GM19239 (cell line): ENCODE measurements around the gene GSTO2.

Source experiments
- DNase-seq: peaks from one replicate; pipeline ENCODE4 v3.0.0; 2011; ENCODE audit warnings: low spot score; ENCODE audit not compliant: insufficient read length
- FAIRE-seq: peaks from 2 replicates; lab custom pipeline; 2011; peaks lifted over from hg19 to GRCh38; lab: Jason Lieb, UNC

GSTO2 gene

GRCh38 chr10:104253106-104253505 is 15.9 kb upstream of the GSTO2 start:
- FAIRE-seq (no peak), DNase-seq (no peak)

DNA sequence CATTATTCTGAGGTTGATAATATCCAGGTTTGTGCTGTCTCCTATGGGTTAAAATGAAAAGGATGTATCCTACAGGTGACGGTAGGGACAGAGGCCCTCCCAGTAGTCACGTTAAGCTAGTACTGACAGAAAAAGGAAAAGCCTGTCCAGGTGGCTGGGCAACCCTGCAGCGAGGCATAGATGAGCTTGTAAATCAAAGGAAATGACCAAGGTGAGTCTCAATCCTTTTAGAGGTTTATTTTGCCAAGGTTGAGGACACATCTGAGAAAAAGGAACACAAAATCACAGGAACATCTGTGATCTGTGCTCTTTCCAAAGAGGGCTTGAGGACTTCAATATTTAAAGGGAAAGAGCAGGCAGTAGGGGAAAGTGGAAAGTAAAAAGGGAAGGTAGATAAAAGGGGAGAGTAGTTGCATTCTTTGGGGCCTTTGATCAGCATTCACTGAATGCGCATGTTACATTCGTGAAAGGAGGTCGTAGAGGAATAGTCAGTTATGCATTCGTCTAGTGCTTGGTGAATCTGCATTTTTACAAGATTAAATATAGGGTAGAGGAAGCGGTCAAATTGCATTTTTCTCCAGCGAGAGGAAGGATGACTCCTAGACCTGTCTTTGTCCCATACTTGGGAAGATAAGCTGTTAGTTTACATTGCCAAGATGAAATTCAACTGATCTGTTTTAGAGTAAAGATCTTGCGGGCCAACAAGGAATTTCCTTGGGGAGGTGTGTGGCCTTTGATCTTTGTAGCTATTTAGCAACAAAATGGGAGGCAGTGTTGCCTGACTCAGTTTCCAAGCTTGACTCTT is 15.2 kb upstream of the GSTO2 start:
- FAIRE-seq (no peak), DNase-seq (no peak)

- DNase-seq (peak; percentile 53), FAIRE-seq (peak; percentile 81)
Measured at GRCh38 chr10:104254493-104255310, 14.3 kb upstream of the GSTO2 start, which contains the start of gene GSTO1. TSS of gene GSTO1 (plus strand) at chr10:104254892. CDS start at chr10:104254929, 37 bp downstream.

GRCh38 chr10:104255311-104255981 is 13.5 kb upstream of the GSTO2 start:
- no peak for DNase-seq

GRCh38 chr10:104256335-104256961 is 12.5 kb upstream of the GSTO2 start:
- FAIRE-seq, result no peak
- no peak for DNase-seq

More at GRCh38 chr10:104255311-104255981, 13.5 kb upstream of the GSTO2 start:
- FAIRE-seq, result peak; percentile 75

DNA sequence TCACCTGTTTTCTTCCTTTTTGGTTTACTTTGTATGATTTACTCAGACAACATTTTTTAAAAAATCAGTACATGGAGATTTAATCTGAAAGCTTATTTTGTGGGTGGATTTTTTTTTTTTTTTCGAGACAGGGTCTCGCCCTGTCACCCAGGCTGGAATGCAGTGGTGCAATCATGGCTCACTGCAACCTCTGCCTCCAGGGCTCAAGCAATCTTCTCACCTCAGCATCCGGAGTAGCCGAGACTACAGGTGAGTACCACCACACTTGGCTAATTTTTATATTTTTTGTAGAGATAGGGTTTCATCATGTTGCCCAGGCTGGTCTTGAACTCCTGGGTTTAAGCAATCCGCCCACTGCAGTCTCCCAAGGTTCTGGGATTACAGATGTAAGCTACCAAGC is 11.7 kb upstream of the GSTO2 start:
- DNase-seq (no peak), FAIRE-seq (no peak)

DNA sequence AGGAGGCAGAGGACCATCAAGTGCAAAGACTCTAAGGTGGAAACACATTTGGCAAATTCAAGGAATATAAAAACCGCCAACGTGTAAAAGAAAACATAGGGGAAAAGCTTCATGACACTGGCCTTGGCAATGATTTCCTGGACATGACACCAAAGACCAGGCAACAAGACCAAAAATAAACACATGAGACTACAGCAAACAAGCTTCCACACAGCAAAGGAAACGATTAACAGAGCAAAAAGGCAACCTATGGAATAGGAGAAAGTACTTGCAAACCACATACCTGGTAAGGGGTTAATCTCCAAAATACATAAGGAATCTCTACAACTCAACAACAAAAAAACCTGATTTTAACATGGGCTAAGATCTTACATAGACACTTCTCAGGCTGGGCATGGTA is 10.8 kb upstream of the GSTO2 start:
- DNase-seq (no peak), FAIRE-seq (no peak)

DNA sequence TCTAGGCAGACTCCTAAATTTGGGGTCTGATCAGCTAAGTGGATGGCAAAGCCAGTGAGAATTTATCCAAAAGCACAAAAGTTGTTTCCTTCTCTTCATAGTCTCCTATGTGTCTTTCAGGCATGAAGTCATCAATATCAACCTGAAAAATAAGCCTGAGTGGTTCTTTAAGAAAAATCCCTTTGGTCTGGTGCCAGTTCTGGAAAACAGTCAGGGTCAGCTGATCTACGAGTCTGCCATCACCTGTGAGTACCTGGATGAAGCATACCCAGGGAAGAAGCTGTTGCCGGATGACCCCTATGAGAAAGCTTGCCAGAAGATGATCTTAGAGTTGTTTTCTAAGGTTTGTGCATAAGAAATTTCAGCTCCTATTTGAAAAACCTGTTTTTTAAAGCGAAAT is 9.5 kb upstream of the GSTO2 start:
- FAIRE-seq, result no peak
- DNase-seq, result no peak

- no peak for DNase-seq
Measured at GRCh38 chr10:104259999-104260774, 8.8 kb upstream of the GSTO2 start.

GRCh38 chr10:104260775-104261115 is 8.2 kb upstream of the GSTO2 start:
- no peak for DNase-seq
- FAIRE-seq, result no peak

More at GRCh38 chr10:104259999-104260774, 8.8 kb upstream of the GSTO2 start:
- FAIRE-seq, result no peak

GRCh38 chr10:104262055-104262454 is 6.9 kb upstream of the GSTO2 start:
- DNase-seq (no peak), FAIRE-seq (no peak)

GRCh38 chr10:104264783-104265182 is 4.2 kb upstream of the GSTO2 start:
- FAIRE-seq, result no peak

DNA sequence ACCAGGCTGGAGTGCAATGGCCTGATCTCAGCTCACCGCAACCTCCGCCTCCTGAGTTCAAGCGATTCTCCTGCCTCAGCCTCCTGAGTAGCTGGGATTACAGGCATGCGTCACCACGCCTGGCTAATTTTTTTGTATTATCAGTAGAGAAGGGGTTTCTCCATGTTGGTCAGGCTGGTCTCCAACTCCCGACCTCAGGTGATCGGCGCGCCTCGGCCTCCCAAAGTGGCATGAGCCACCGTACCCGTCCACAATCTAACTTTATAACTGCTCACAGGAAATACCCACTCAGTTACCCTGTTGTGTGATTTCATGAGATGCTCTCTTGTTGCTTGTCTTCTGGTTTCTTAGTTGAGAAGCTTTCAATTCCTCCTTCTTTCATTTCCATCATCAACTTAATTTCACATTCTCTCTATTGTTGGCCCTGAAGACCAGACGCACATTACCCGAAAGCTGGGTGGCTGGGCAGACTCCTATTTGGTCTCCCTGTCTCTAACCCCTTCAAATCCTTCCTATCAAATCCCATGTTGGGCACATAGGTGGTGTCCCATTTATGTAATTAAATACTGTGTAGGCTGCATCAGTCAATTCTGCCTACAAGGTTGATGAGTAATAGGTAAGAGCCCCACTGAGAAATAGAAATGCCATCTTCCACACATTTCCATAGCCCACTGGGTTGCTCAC is 1.1 kb upstream of the GSTO2 start:
- no peak for DNase-seq
- peak; percentile 83 for FAIRE-seq

More at GRCh38 chr10:104264783-104265182, 4.2 kb upstream of the GSTO2 start:
- no peak for DNase-seq

- DNase-seq, result no peak
Measured at GRCh38 chr10:104268405-104268712, 625 bp upstream of the GSTO2 start.

DNA sequence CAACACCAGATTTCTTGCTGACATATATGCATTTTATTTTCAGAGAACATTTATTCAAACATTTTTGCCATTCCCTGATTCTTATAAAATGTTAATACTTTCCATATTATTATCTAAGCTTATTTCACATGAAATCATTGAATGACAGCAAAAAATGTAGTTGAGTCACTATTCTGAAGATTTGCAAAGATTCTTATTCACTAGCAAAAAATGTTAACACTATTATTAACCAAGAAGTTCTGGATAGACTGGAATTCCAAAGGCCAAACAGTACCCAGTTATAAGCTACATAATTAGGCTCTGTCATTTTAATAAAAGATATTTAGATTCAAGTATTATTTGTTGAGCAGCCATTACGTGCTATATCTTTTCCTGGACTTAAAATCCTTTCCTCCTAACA is 4.3 kb downstream of the GSTO2 start:
- FAIRE-seq (no peak), DNase-seq (no peak)

More at GRCh38 chr10:104268405-104268712, 625 bp upstream of the GSTO2 start:
- FAIRE-seq, result peak; percentile 26

GRCh38 chr10:104273899-104274575 is 5.1 kb downstream of the GSTO2 start:
- DNase-seq (no peak), FAIRE-seq (no peak)

GRCh38 chr10:104274762-104275721 is 6.1 kb downstream of the GSTO2 start:
- DNase-seq (no peak), FAIRE-seq (peak; percentile 49)
